ENCODE data around the gene WNT11.

WNT11 gene

GRCh38 chr11:76206327-76207081 is at the start of gene WNT11:
WNT11 (minus strand) TSS chr11:76206502; CDS start chr11:76206407, 95 bp downstream.
- DNase-seq (ENCODE audit: low read depth): peak; percentile 35

- DNase-seq (ENCODE audit: low read depth): no peak
Observed at GRCh38 chr11:76253416-76253815, 47.1 kb upstream of the WNT11 start.

- no peak for DNase-seq (ENCODE audit: low read depth)
Observed at GRCh38 chr11:76252631-76253070, 46.3 kb upstream of the WNT11 start.

DNA sequence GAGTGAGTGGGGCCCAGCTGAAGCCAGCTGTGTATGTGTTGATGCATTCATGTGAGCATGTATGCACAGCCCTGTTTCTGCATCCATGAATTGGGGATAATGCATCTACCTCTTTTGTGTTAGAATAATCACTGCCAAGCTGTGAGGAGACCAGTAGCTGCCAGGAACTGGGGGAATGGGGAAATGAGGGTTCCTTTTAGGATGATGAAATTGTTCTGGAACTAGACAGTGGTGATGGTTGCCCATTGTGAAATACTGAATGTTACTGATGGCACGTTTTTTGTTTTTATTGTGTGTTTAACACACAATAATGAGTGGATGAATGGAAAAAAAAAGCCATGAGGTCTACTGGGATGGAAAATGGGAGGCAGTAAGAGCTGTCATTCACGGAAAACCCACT is 45.3 kb upstream of the WNT11 start:
- no peak for DNase-seq (ENCODE audit: low read depth)

GRCh38 chr11:76251226-76251575 is 44.9 kb upstream of the WNT11 start:
- DNase-seq (ENCODE audit: low read depth): no peak

GRCh38 chr11:76250520-76251225 is 44.4 kb upstream of the WNT11 start:
- no peak for DNase-seq (ENCODE audit: low read depth)

DNA sequence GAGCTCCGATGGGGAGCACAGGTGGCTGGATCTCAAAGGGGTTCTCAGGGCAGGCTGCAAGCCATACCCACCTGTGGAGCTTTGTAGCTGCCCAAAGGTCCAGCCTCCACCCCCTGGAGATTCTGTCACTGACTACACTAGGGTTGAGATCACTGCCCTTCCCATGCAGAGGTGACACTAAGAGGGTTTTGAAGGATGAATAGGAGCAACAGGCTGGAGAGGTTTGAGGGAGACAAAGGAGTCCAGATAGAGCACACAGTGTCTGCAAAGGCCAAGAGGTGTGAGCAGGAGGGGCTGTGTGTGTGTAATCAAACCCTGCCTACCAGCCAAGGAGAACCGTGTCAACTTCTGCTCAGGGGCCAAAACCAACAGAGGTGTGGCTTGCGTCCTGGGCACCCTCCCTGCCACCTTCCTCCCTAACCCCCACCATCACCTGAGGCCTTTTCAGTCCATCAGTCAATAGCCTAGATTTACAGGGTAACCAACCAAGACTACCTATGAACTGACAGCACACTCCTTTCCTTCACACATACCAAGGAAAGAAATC is 43.0 kb upstream of the WNT11 start:
- no peak for DNase-seq (ENCODE audit: low read depth)

GRCh38 chr11:76248210-76248609 is 41.9 kb upstream of the WNT11 start:
- peak; percentile 23 for DNase-seq (ENCODE audit: low read depth)

DNA sequence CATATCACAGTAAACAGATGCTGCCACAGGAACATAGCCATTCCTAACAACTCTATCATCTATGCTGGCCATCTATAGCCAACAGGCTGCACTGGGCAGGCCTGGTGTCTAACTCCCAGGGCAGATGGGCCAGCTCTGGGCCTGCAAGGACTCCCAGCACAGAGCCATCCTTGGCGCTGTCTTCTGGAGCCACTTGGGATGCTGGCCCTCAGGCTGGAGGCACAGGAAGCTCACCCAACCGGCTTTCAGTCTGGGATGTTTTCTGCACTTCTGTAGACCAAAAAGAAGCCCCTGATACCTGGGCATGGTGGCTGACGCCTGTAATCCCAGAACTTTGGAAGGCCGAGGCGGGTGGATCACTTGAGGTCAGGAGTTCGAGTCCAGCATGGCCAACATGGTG is 40.8 kb upstream of the WNT11 start:
- no peak for DNase-seq (ENCODE audit: low read depth)

DNA sequence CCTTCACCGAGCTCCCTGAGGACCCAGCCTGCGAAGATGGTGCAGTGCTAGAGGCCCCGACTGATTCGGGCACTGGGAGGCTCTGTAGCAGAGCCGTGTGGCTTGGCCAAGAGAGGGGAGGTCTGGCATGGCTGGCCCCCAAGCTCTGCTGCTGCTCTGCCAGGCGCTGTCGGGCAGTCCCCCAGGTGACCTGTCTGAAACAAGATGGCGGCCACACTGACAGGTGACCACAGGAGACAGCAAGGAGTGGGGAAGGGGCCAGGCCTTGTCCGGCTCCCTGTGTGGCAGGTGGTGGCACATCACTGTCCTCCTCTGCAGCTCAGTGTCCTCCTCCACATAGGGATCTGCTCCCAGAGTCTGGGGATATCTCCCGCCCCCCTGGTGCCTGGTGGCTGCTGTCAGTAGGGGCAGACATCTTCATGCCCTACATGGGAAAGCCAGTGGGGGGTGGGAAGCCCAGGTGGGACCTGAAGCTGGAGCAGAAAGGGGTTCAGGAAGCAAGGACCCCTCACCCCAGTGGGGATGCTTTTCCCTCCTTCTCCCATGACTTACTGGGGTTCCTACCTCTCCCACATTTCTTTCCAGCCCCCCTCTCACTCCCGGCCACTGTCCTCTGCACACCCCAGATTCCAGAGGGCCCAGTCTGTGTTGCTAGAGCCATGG is 40.1 kb upstream of the WNT11 start:
- no peak for DNase-seq (ENCODE audit: low read depth)

GRCh38 chr11:76245720-76246119 is 39.4 kb upstream of the WNT11 start:
- DNase-seq (ENCODE audit: low read depth): no peak

DNA sequence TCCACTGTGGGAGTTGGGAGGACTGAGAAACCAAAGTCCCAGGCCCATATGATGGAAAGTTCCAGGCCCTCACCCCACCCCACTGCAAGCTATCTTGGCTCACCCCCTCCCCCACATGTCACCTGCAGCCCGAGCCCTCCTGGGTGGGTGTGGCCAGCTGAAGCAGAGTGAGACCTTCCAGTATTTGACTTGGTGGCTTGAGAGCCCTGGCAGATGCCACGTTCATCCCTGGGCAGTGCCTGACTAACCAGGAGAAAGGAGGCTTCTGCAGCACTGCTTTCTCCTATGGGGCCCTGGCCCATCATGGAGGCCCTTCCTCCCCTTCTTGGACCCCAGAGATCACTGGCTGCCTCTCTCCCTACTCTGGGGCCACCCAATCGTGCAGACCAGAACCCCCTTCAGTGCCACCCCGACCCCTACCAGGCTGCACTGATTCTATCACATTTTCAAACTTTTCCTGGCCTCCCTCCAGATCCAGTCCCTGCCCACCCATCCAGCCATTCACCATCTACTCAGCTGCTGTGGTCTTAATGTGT is 38.1 kb upstream of the WNT11 start:
- DNase-seq (ENCODE audit: low read depth): no peak

DNA sequence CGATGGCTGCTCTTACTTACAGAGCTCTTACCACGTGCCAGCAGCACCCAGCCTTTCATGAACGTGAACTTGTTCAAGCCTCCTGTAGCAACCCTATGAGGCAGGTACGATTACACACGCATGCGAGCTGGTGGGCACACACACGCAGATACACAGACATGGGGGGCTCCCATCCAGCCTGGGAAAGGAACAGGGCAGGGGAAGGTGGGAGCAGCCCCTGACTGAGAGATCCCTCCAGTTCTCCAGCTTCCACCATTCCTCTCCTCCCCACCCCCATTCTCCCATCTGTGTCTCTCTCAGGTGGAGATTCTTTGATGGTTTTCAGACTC is 37.6 kb upstream of the WNT11 start:
- no peak for DNase-seq (ENCODE audit: low read depth)

DNA sequence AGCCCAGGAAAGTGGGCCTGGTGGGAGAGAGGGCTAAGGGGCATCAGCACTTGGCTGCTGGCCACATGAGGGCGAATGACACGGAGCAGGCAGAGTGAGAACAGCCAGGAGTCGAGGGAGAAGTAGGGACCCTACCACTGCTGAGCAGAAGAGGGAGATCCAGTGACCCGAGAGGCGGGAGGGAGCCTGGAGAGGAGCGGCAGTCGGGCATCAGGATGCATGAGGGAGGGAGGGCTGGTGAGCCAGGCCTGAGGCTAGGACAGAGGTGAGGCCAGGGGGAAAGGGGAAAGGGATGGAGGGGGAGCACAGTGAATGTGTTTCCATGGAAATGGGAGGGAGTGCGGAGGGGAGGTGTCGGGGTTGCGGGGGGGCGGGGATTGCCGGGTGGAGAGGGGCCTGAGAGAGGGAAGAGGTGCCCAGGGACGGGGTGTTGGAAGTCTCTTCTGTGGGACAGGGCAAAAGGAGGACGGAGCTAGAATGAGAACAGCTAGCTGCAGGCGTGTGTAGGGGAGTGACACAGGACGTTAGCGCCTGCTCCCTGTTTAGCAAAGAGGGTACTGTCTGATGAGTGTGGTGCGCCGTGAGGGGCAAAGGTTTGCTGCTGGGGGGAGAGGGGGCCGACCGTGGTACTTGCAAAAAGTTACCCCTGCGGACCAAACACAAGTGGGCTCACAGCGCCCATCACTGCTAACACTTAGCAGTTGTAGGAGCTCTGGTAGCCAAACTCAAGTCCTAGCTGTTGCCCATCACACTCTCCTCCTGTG is 37.1 kb upstream of the WNT11 start:
- DNase-seq (ENCODE audit: low read depth): no peak

GRCh38 chr11:76242004-76242779 is 35.9 kb upstream of the WNT11 start:
- no peak for DNase-seq (ENCODE audit: low read depth)

GRCh38 chr11:76241243-76242000 is 35.1 kb upstream of the WNT11 start:
- no peak for DNase-seq (ENCODE audit: low read depth)

GRCh38 chr11:76240666-76241065 is 34.4 kb upstream of the WNT11 start:
- no peak for DNase-seq (ENCODE audit: low read depth)

DNA sequence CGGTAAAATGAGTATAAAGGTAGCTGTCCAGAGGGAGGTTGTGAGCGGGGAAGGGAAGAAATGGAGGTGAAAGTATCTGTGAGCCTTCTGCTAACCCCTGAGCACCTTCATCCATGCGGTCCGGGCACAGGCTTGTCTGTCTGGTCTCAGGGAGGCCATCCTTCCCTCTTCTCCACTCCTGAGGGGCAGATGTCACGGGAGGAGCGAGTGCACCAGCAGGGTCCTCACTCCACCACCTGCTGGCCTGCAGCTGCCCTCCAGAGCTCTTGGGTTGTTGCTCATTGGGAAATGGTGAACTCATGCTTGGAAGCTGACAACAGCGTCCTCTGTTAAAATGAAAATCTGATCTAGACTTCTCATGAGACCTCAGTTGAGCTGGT is 33.8 kb upstream of the WNT11 start:
- DNase-seq (ENCODE audit: low read depth): no peak

DNA sequence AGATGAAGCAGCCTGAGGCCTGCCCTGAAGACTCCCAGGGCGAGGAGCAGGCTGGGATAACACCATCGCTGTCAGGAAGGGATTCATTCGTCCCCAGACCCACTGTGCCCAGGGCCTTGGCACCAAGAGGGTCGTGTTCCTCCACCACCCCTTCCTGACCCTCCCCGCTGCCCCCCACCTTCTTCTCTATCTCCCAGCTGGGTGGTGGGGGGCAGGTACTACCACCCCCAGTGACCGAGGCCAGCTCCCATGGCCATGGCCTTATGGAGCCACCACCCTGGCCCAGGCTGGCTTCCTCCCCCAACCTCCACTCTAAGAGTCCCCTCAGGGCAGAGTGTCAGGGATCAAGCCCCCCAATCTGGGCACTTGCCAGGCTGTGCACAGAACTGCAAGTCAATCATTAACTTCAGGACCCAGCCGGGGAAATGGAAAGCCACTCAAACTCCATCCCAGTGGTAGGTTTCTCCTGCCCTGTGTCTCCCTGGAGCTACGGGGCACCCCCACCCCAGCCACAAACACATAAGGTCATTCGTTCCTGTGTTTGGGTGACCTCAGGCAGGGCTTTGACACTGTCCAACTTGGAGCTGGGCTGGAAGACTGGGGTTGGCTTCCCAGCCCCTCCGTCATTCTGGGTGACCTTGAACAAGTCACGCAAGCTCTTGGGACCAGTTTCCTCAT is 33.3 kb upstream of the WNT11 start:
- DNase-seq (ENCODE audit: low read depth): no peak

- DNase-seq (ENCODE audit: low read depth): no peak
Observed at GRCh38 chr11:76238551-76238950, 32.2 kb upstream of the WNT11 start.
